Activated CD4-positive, alpha-beta T cell treated with anti-CD3 and anti-CD28 coated beads, Interleukin-2, amount 50 U/mL, for 16 hours (primary cell): ENCODE measurements around the gene SMIM29.
A peak's percentile ranks its signal among the peaks of the same experiment; 100 is the strongest.
"Not testable (repeated sequence)": the region's sequence is repeated elsewhere in the genome, so short reads cannot be mapped to it uniquely, and the experiment has no call there.

Experiments used
- DNase-seq: peaks from one replicate; pipeline ENCODE4 v3.0.0-alpha.2; 2020

SMIM29 gene

GRCh38 chr6:34248727-34249468 lies at the start of gene SMIM29:
TSS of gene SMIM29 (minus strand) at chr6:34249006. CDS start at chr6:34247791, 1,215 bp downstream.
- peak; percentile 98 for DNase-seq

- DNase-seq: peak; percentile 24
These were observed 46.9 kb upstream of the SMIM29 start for GRCh38 chr6:34295721-34296120.

GRCh38 chr6:34292954-34293353 lies 44.1 kb upstream of the SMIM29 start:
- no peak for DNase-seq

- no peak for DNase-seq
These were observed 40.3 kb upstream of the SMIM29 start for GRCh38 chr6:34289137-34289536.

DNA sequence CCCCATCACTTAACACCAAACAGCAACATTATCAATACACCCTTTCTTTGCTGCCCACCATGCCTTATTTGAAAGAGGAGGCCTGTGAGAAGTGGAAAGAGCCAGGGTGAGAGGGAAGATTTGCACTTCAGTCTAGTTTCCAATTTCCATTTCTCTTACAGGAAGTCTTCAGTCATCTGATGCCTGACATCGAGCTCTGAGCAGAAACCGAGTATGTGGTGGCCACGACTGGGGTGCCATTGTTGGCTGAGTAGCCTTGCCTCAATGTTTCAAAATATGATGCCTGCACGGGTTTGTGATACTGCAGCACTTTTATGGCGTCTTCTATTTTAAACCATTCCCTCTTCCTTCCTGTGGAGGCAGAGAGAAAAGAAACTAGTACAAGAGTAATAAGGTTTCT lies 39.8 kb upstream of the SMIM29 start:
- peak; percentile 56 for DNase-seq

GRCh38 chr6:34285448-34286164 lies 36.8 kb upstream of the SMIM29 start:
- no peak for DNase-seq

DNA sequence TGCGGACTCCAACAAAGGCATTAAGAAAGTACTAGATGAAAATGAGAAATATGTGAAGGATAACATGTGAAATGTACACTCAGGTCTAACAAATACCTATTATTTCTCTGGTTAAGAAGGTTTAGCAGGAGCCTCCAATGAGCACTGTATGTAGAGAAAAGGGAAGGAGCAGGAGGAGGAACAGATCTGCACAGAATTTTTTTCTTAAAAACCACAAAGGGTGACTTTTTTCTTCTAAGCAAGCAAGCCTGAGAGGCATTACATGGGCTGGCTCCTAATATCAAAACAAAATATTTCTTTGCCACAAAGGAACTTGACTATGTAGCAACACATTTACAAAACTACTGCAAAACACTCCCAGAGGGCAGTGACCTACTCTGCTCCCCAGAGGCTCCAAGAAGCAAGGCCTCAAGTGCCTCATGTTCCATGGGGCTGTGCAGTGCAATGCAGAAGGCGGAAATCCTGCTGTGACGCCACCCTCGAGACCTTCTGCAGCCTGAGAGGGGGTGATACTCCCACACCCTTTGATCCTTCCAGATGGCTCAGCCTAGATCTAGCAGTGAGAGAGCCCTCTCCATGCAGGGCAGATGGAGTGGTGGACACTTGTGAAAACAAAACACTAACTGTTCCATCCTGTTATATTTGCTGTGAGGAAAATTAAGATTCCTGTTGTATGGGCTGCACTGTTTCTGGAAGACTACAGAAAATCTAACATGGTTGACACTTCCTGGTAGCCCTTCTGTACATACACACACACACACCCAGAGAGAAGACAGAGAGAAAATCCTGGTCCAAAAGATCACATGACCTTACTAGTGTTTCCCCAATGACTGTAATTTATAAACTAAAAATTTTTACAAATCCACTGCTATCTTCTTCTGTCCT lies 36.0 kb upstream of the SMIM29 start:
- DNase-seq: no peak

DNA sequence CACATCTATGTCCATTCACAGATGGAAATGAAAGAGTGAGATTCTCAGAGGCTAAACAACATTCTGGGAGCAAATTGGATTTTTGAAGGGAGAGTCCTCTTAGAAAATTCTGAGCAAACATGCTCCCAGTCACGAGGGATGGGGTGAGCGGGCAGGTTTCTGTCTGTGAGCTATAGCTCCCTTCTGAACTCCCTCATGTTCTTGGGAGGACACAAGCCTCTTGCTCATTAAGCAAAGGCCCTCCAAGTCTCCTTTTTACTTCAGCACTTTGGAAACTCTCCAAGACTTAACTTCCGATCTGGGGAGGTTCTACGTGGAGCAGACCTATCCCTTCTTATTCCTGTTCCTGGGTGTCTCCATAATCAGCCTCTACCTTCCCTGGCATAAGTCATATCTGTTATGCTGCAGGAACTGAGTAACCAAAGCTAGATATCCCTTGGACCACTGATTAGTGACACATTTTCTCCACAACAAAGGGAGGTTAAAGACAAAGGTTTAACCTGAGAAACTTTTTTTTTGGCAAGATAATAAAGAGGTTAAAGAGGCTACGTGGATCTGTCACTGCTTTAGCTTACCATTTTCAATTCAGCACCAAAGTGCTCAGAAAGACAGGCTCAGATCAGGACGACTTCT lies 33.0 kb upstream of the SMIM29 start:
- DNase-seq: no peak

- DNase-seq: no peak
These were observed 31.4 kb upstream of the SMIM29 start for GRCh38 chr6:34280216-34280615.

DNA sequence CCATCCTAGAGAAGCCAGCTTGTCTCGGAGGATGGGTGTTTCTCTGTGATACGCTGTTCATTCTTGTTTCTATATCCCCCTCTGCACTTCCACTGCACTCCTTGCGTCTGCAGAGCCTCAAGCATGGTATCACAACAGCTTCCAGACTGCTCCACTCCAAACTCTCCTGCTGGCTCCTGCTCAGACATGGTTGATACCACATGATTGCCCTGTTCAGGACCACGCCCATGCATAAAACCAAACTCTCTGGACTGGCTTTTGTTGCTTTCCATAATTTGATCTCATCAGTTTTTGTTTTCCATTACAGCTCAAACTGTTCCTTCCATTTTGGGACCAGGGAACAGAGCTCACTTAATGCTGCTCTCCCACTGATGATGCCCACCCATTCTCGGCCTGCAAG lies 30.0 kb upstream of the SMIM29 start:
- no peak for DNase-seq

DNA sequence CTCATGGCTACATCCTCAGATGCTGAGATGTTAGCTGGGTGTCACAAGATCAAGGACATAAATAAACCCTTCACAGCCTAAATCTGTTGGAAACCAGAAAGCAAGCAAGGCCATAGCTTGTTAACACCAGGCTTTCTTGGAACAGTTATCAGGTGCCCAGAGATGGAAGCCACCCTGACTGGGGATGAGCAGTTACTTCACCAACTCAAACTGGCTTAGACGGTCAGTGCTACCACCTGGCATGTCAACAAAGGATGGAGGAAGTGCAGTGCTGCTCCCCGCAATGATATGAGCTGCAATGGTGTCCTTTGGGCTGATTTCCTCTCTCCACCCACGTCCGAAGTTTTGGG lies 28.9 kb upstream of the SMIM29 start:
- DNase-seq: no peak

GRCh38 chr6:34276881-34277762 lies 28.3 kb upstream of the SMIM29 start:
- DNase-seq: no peak

DNA sequence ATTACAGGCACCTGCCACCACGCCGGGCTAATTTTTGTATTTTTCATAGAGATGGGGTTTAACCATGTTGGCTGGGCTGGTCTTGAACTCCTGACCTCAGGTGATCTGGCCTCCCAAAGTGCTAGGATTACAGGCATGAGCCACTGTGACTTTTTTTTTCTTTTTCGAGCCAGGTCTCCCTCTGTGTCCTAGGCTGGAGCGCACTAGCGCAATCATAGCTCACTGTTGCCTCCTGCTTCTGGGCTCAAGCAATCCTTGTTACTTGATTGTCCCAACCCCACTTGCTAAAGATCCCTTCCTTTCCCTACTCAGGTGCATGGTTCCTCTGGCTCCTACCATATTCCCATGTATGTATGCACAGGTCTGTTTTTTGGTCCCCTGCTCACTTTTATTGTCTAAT lies 27.4 kb upstream of the SMIM29 start:
- DNase-seq: no peak

DNA sequence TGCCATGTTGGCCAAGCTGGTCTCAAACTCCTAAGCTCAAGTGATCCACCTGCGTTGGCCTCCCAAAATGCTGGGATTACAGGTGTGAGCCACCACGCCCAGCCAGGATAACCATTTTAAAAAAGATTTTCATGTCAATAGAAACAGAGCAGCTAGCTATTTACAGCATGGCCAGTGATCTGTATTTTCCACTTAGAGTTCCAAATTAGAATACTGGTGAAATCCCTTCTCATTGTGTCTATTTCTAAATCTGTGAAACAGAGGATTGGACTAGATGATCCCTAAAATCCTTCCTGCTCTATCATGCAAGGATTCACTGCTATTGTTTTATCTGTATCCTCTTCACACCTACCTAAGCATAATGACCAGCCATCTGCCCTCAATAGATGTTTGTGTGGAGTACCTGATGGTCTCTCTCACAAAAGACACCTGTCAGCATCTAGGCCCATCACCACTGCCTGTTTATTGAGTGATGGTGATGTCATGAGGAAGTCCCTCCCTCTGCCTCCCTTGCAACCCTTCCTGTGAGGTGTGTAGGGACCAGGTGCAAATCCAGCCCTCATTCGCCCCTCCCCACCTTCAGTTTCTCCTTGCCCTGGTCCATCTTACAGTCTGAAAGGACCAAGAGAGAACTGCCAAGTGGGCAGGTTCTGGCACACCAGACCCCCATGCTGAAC lies 26.5 kb upstream of the SMIM29 start:
- no peak for DNase-seq

- DNase-seq: no peak
These were observed 25.3 kb upstream of the SMIM29 start for GRCh38 chr6:34274129-34274528.

GRCh38 chr6:34273242-34273805 lies 24.5 kb upstream of the SMIM29 start:
- DNase-seq: no peak

- DNase-seq: no peak
These were observed 23.5 kb upstream of the SMIM29 start for GRCh38 chr6:34272013-34272926.

DNA sequence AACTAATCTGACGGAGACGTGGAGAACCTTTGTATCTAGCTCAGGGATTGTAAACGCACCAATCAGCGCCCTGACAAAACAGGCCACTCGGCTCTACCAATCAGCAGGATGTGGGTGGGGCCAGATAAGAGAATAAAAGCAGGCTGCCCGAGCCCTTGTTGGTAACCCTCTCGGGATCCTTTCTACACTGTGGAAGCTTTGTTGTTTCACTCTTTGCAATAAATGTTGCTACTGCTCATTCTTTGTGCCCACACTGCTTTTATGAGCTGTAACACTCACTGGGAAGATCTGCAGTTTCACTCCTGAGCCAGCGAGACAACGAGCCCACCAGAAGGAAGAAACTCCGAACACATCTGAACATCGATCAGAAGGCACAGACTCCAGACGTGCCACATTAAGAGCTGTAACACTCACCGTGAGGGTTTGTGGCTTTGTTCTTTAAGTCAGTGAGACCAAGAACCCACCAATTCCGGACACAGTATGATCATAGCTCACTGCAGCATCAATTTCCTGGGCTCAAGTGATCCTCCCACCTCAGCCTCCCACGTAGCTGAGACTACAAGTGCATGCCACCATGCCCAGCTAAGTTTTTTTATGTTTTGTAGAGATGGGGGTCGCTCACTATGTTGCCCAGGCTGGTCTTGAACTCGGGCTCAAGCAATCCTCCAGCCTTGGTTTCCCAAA lies 21.0 kb upstream of the SMIM29 start:
- DNase-seq: not testable (repeated sequence)

GRCh38 chr6:34269132-34269531 lies 20.3 kb upstream of the SMIM29 start:
- DNase-seq: not testable (repeated sequence)
